Measurements from ENCODE around the gene RXRA. TPM values are rescaled to one million over a fixed set of nuclear protein-coding genes. Genes with fewer than 3 reads are reported as not detected.
A peak's percentile ranks its signal among the peaks of the same experiment; 100 is the strongest.

RXRA gene
- total RNA-seq, 6 experiments from 2014 or later = 105 to 165 (median 131) TPM

- H3K27ac ChIP-seq = no peak overlapping the region
- intact Hi-C loops (cut with DNase I) = no loop called here
Measured at GRCh38 chr9:134293031-134293521, 33.2 kb upstream of the RXRA start.

GRCh38 chr9:134293611-134294152 is 32.6 kb upstream of the RXRA start:
- Histone ChIP-seq H3K4me3 (no peak overlapping the region), H3K4me1 (peaks cover 0 to 15% (median 6%) of the 10 kb centered on the region in 4 donors), H3K36me3 (no peaks in the 10 kb centered on the region), H3K27ac (no peak overlapping the region), H3K9me3 (no peaks in the 10 kb centered on the region), H3K27me3 (no peaks in the 10 kb centered on the region)
- TF ChIP-seq CTCF (IDR thresholded peaks at IDR 0.05) = no peak
- no peak for TF ChIP-seq POLR2A (IDR thresholded peaks at IDR 0.05)
- DNase-seq (peak in 1 of 3 donors; percentile 52), ATAC-seq (no peak)
- 71% methylated on average over 8 of the region's 24 CpGs for WGBS (ENCODE audit: insufficient coverage, low coverage, low lambda C conversion rate, missing lambda C conversion rate)
- intact Hi-C loops (cut with DNase I) = no loop called here

More at GRCh38 chr9:134293031-134293521, 33.2 kb upstream of the RXRA start:
- peaks cover 0 to 15% (median 6%) of the 10 kb centered on the region in 4 donors for H3K4me1 ChIP-seq
- DNase-seq (peak in 1 of 3 donors; percentile 48), ATAC-seq (no peak)
- no peak overlapping the region for H3K4me3 ChIP-seq
- H3K27me3 ChIP-seq = no peaks in the 10 kb centered on the region
- TF ChIP-seq CTCF (IDR thresholded peaks at IDR 0.05) = no peak
- TF ChIP-seq POLR2A (IDR thresholded peaks at IDR 0.05) = no peak
- no peaks in the 10 kb centered on the region for H3K9me3 ChIP-seq
- H3K36me3 ChIP-seq = no peaks in the 10 kb centered on the region
- 49% methylated on average over 4 of the region's 13 CpGs for WGBS (ENCODE audit: insufficient coverage, low coverage, low lambda C conversion rate, missing lambda C conversion rate)

GRCh38 chr9:134294153-134295071 is 31.8 kb upstream of the RXRA start:
- no peak overlapping the region for H3K4me3 ChIP-seq
- no peak for TF ChIP-seq CTCF (IDR thresholded peaks at IDR 0.05)
- ATAC-seq (peak in 3 of 4 donors; percentile 3 to 31 (median 5)), DNase-seq (peak in 1 of 3 donors; percentile 60)
- intact Hi-C loops (cut with DNase I) = no loop called here
- H3K27me3 ChIP-seq = no peaks in the 10 kb centered on the region
- H3K4me1 ChIP-seq = peaks cover 0 to 15% (median 6%) of the 10 kb centered on the region in 4 donors
- H3K9me3 ChIP-seq = no peaks in the 10 kb centered on the region
- WGBS (ENCODE audit: insufficient coverage, low coverage, low lambda C conversion rate, missing lambda C conversion rate) = 71% methylated on average over 9 of the region's 45 CpGs
- no peak overlapping the region for H3K27ac ChIP-seq
- no peaks in the 10 kb centered on the region for H3K36me3 ChIP-seq

GRCh38 chr9:134295101-134295745 is 31.0 kb upstream of the RXRA start:
- peak in 2 of 3 donors; percentile 10 to 49 for DNase-seq
- Histone ChIP-seq H3K27me3 (no peaks in the 10 kb centered on the region), H3K36me3 (no peaks in the 10 kb centered on the region), H3K4me1 (peaks cover 0 to 15% (median 6%) of the 10 kb centered on the region in 4 donors), H3K9me3 (no peaks in the 10 kb centered on the region), H3K4me3 (no peak overlapping the region), H3K27ac (no peak overlapping the region)
- intact Hi-C loops (cut with DNase I) = no loop called here
- 73% methylated on average over 3 of the region's 25 CpGs for WGBS (ENCODE audit: insufficient coverage, low coverage, low lambda C conversion rate, missing lambda C conversion rate)
- TF ChIP-seq POLR2A (IDR thresholded peaks at IDR 0.05) (no peak), CTCF (IDR thresholded peaks at IDR 0.05) (no peak)
- ATAC-seq = no peak
